ENCODE measurements around the gene BLID. TPM values are rescaled to one million over a fixed set of nuclear protein-coding genes. Genes with fewer than 3 reads are reported as not detected.

The BLID gene
- total RNA-seq, 1 experiment from 2014 or later, result not detected

DNA sequence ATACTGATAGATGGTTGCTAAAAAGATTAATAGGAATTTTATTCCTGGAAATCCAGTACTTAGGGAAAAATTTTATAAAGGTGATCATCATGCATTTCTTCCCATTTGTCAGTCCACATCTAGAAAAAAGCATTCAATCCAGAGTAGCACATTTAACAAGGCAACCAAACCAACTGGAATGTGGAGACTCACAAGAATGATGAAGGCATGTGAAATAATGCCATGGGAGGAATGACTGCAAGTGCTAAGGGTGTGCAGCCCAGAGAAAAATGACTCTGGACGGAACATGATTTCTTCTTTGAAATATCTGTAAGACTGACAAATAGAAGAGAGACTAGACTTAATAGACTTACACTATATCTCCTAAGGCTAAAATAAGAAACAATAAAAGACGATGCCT lies 33.8 kb downstream of the BLID start:
- Histone ChIP-seq H3K27ac (ENCODE audit: insufficient read length, low read depth, low read length) (no peak overlapping the region), H4K91ac (ENCODE audit: insufficient read length, low read depth, low read length) (no peak overlapping the region), H3K27me3 (ENCODE audit: insufficient read depth, low read length) (no peaks in the 10 kb centered on the region), H3K4ac (ENCODE audit: low read depth, low read length) (no peak overlapping the region), H2AK5ac (ENCODE audit: insufficient read length, low read length) (no peak overlapping the region), H3K14ac (ENCODE audit: insufficient read depth, low read length) (no peak overlapping the region), H2BK5ac (ENCODE audit: insufficient read length, low read length) (no peak overlapping the region), H3K9ac (ENCODE audit: extremely low read depth, insufficient read length, low read length) (no peak overlapping the region), H2BK20ac (ENCODE audit: low read depth, low read length, poor library complexity, severe bottlenecking) (no peak overlapping the region), H4K5ac (ENCODE audit: insufficient read length, low read depth, low read length) (no peak overlapping the region), H4K8ac (replicated peaks; ENCODE audit: insufficient read length, low read depth, low read length) (no peak overlapping the region), H3T11ph (ENCODE audit: low read length) (no peak overlapping the region), H3K79me2 (ENCODE audit: insufficient read depth, low read length) (no peaks in the 10 kb centered on the region), H3K56ac (ENCODE audit: insufficient read length, low read depth, low read length) (no peak overlapping the region), H2BK15ac (ENCODE audit: low read depth, low read length) (no peak overlapping the region), H3K18ac (ENCODE audit: insufficient read length, low read depth, low read length) (no peak overlapping the region), H3K9me3 (ENCODE audit: control insufficient read depth, low read depth, low read length) (no peaks in the 10 kb centered on the region), H3K4me2 (ENCODE audit: insufficient read depth, insufficient read length, low read length) (no peak overlapping the region), H4K20me1 (ENCODE audit: control insufficient read depth, insufficient read depth, insufficient read length) (no peaks in the 10 kb centered on the region), H3K23ac (ENCODE audit: insufficient read length, low read depth, low read length) (no peak overlapping the region), H3K4me1 (ENCODE audit: insufficient read depth, low read length) (no peaks in the 10 kb centered on the region), H2AFZ (ENCODE audit: low read length) (no peak overlapping the region), H3K79me1 (ENCODE audit: insufficient read depth, low read depth, low read length, poor library complexity, severe bottlenecking) (no peaks in the 10 kb centered on the region), H2BK120ac (ENCODE audit: low read depth, low read length, poor library complexity, severe bottlenecking) (no peak overlapping the region), H2BK12ac (ENCODE audit: insufficient read length, low read depth, low read length) (no peak overlapping the region), H3K23me2 (ENCODE audit: insufficient read length, low read depth, low read length, poor library complexity, severe bottlenecking) (no peaks in the 10 kb centered on the region)
- Mint-ChIP-seq H3K36me3 (ENCODE audit: insufficient read depth in 1 of 3, low read depth in 3 of 3) (no peaks in the 10 kb centered on the region), H3K4me1 (peaks cover 6 to 9% of the 10 kb centered on the region in 2 experiments), H3K9me3 (no peaks in the 10 kb centered on the region), H3K27ac (no peak overlapping the region), H3K4me3 (no peak overlapping the region), H3K27me3 (ENCODE audit: low read depth) (peaks cover 7% of the 10 kb centered on the region)
- no peak for DNase-seq
- TF ChIP-seq, protein P1, sequence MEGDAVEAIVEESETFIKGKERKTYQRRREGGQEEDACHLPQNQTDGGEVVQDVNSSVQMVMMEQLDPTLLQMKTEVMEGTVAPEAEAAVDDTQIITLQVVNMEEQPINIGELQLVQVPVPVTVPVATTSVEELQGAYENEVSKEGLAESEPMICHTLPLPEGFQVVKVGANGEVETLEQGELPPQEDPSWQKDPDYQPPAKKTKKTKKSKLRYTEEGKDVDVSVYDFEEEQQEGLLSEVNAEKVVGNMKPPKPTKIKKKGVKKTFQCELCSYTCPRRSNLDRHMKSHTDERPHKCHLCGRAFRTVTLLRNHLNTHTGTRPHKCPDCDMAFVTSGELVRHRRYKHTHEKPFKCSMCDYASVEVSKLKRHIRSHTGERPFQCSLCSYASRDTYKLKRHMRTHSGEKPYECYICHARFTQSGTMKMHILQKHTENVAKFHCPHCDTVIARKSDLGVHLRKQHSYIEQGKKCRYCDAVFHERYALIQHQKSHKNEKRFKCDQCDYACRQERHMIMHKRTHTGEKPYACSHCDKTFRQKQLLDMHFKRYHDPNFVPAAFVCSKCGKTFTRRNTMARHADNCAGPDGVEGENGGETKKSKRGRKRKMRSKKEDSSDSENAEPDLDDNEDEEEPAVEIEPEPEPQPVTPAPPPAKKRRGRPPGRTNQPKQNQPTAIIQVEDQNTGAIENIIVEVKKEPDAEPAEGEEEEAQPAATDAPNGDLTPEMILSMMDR (conservative IDR thresholded peaks at IDR 0.05), result no peak
- WGBS (ENCODE audit: extremely low coverage, insufficient read length, low lambda C conversion rate), result no CpG with 5 or more reads among the region's 2 CpGs
